SK-N-SH treated with all-trans-retinoic acid at 6 μM for 48 hours (cell line): ENCODE results near the gene DOK1.

ENCODE experiments used
- ARNTL ChIP-seq: fragments of 450-650 bp; formaldehyde crosslinking; IDR thresholded peaks from 2 replicates; pipeline ENCODE4 v1.5.0; 2020; ENCODE audit warnings: low read depth, mild to moderate bottlenecking, moderate library complexity, borderline replicate concordance
- ISL1 ChIP-seq: fragments of 250-450 bp; sonication (Bioruptor Pico); IDR thresholded peaks from 2 replicates; pipeline ENCODE4 v2.1.2; 2022; ENCODE audit warnings: mild to moderate bottlenecking, moderate library complexity
- OSR1 ChIP-seq: fragments of 250-450 bp; sonication (Bioruptor Pico); IDR thresholded peaks from 2 replicates; pipeline ENCODE4 v1.8.0; 2022; ENCODE audit warnings: moderate library complexity, mild to moderate bottlenecking, inconsistent platforms
- PATZ1 ChIP-seq: fragments of 250-450 bp; sonication (Bioruptor Pico); IDR thresholded peaks from 2 replicates; pipeline ENCODE4 v1.8.0; 2020; ENCODE audit warnings: mild to moderate bottlenecking, moderate library complexity, borderline replicate concordance
- RARB ChIP-seq: fragments of 250-450 bp; sonication (Bioruptor Pico); IDR thresholded peaks from 2 replicates; pipeline ENCODE4 v1.8.0; 2021; ENCODE audit warnings: mild to moderate bottlenecking, moderate library complexity
- SNAI2 ChIP-seq: fragments of 250-450 bp; sonication (Bioruptor Pico); IDR thresholded peaks from 2 replicates; pipeline ENCODE4 v1.5.0; 2020; ENCODE audit warnings: mild to moderate bottlenecking, moderate library complexity
- TCF4 ChIP-seq: fragments of 250-450 bp; sonication (Bioruptor Pico); IDR thresholded peaks from 2 replicates; pipeline ENCODE4 v1.8.0; 2021; ENCODE audit warnings: mild to moderate bottlenecking, moderate library complexity, borderline replicate concordance
- TSHZ2 ChIP-seq: fragments of 250-450 bp; sonication (Bioruptor Pico); IDR thresholded peaks from 2 replicates; pipeline ENCODE4 v1.5.0; 2020; ENCODE audit warnings: mild to moderate bottlenecking, moderate library complexity
- ZFP30 ChIP-seq: fragments of 450-650 bp; formaldehyde crosslinking; IDR thresholded peaks from 2 replicates; pipeline ENCODE4 v1.5.0; 2022; ENCODE audit warnings: mild to moderate bottlenecking, moderate library complexity
- ZNF565 ChIP-seq: fragments of 450-650 bp; formaldehyde crosslinking; conservative IDR thresholded peaks from 2 replicates; pipeline ENCODE4 v1.5.0; 2020; ENCODE audit warnings: low read depth, mild to moderate bottlenecking, moderate library complexity
- ZNF70 ChIP-seq: fragments of 450-650 bp; formaldehyde crosslinking; IDR thresholded peaks from 2 replicates; pipeline ENCODE4 v1.5.0; 2020; ENCODE audit warnings: mild to moderate bottlenecking, moderate library complexity
- ZNF8 ChIP-seq: fragments of 450-650 bp; formaldehyde crosslinking; IDR thresholded peaks from 2 replicates; pipeline ENCODE4 v1.5.0; 2020; ENCODE audit warnings: mild to moderate bottlenecking, moderate library complexity
- TF ChIP-seq, protein P1 (sequence below): fragments of 250-450 bp; sonication (Bioruptor Pico); IDR thresholded peaks from 2 replicates; pipeline ENCODE4 v1.5.1; 2021; ENCODE audit warnings: mild to moderate bottlenecking, moderate library complexity

- TF ChIP-seq ZNF8 (CRISPR knock-in tag) (no peak), ZNF565 (no peak), ARNTL (CRISPR knock-in tag) (no peak), RARB (CRISPR knock-in tag) (no peak), SNAI2 (CRISPR knock-in tag) (no peak), TCF4 (no peak), ZFP30 (no peak), OSR1 (no peak), PATZ1 (CRISPR knock-in tag) (peak; percentile 80; the same call in 1 of the 2 replicates), ZNF70 (CRISPR knock-in tag) (no peak), TSHZ2 (CRISPR knock-in tag) (peak; percentile 78; the same call in 1 of the 2 replicates), ISL1 (CRISPR knock-in tag) (no peak)
- TF ChIP-seq, protein P1, sequence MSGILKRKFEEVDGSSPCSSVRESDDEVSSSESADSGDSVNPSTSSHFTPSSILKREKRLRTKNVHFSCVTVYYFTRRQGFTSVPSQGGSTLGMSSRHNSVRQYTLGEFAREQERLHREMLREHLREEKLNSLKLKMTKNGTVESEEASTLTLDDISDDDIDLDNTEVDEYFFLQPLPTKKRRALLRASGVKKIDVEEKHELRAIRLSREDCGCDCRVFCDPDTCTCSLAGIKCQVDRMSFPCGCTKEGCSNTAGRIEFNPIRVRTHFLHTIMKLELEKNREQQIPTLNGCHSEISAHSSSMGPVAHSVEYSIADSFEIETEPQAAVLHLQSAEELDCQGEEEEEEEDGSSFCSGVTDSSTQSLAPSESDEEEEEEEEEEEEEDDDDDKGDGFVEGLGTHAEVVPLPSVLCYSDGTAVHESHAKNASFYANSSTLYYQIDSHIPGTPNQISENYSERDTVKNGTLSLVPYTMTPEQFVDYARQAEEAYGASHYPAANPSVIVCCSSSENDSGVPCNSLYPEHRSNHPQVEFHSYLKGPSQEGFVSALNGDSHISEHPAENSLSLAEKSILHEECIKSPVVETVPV (CRISPR knock-in tag), result no peak
Observed at GRCh38 chr2:74553892-74554819, at the start of gene DOK1, which contains the start of gene LOXL3.
